K562 (cell line): ENCODE measurements around the gene BDH1. TPM values are rescaled to one million over a fixed set of nuclear protein-coding genes. Genes with fewer than 3 reads are reported as not detected.

Experiments
- ATAC-seq: fragments of 200-7000 bp; cut with Tn5 transposase; 3 replicates; pipeline ENCODE4 v1.9.1; 2020; ENCODE audit warnings: moderate library complexity
- BruUV-seq: library from RNA; stranded (reverse); fragments of 400-500 nt; replicated peaks from 2 replicates; lab custom pipeline; 2021; lab: Mats Ljungman, UMichigan
- CTCF ChIA-PET: fragments of 300-600 bp; formaldehyde crosslinking; extraction: SDS; loops from one replicate; lab custom pipeline; 2021; ENCODE audit warnings: low intra/inter-chr PET ratio; lab: Yijun Ruan, JAX
- POLR2A ChIA-PET: fragments of 300-600, 350-650 bp; sonication (Branson Sonifier 250); formaldehyde crosslinking; extraction: SDS; loops from one replicate; lab custom pipeline; 2021; ENCODE audit warnings: antibody characterized with exemption, inconsistent platforms; lab: Yijun Ruan, JAX
- DNase-seq, 4 experiments: peaks; one replicate each; pipeline versions ENCODE4 v3.0.0 to v3.0.0-alpha.2; 2011 to 2018; ENCODE audit warnings: low spot score in 3 of 4, mixed read lengths in 3 of 4; ENCODE audit errors: extremely low read depth in 1 of 4
- FAIRE-seq: peaks from 2 replicates; lab custom pipeline; 2011; peaks lifted over from hg19 to GRCh38; lab: Jason Lieb, UNC
- H2AFZ ChIP-seq: 2 replicates; pipeline ENCODE4 v1.6.0; 2011; ENCODE audit warnings: low read depth, low read length, control low read depth, inconsistent platforms
- H3K27ac ChIP-seq: fragments of 200-600 bp; 3 replicates; pipeline ENCODE4 v1.8.0; 2011; ENCODE audit warnings: low read depth, mild to moderate bottlenecking, control low read depth, inconsistent platforms, low read length, moderate library complexity, mixed read lengths; ENCODE audit errors: extremely low read depth
- H3K27me3 ChIP-seq, 2 experiments: fragments of 300-600 bp in 1 of 2; 2 replicates in 1 of 2; 3 replicates in 1 of 2; pipeline versions ENCODE4 v1.6.0 to v1.8.0; 2011; ENCODE audit warnings: inconsistent platforms in 2 of 2, low read length in 2 of 2, mild to moderate bottlenecking in 1 of 2, mixed read lengths in 1 of 2, moderate library complexity in 1 of 2; ENCODE audit not compliant: control insufficient read depth in 2 of 2, insufficient read depth in 2 of 2
- H3K36me3 ChIP-seq: fragments of 300-600 bp; 3 replicates; pipeline ENCODE4 v1.8.0; 2011; ENCODE audit warnings: mild to moderate bottlenecking, low read length, inconsistent platforms; ENCODE audit not compliant: control insufficient read depth, insufficient read depth
- H3K4me1 ChIP-seq, 2 experiments: fragments of 200-600 bp in 1 of 2; replicated peaks in 1 of 2; 2 replicates in 1 of 2; 3 replicates in 1 of 2; pipeline versions ENCODE4 v1.5.1 to v1.8.0; 2011; ENCODE audit warnings: inconsistent platforms in 2 of 2, low read length in 2 of 2, mild to moderate bottlenecking in 1 of 2, mixed read lengths in 1 of 2, moderate library complexity in 1 of 2; ENCODE audit not compliant: control insufficient read depth in 2 of 2, insufficient read depth in 2 of 2
- H3K4me2 ChIP-seq: 2 replicates; pipeline ENCODE4 v1.6.1; 2011; ENCODE audit warnings: low read length, control low read depth, inconsistent platforms, mixed read lengths; ENCODE audit not compliant: insufficient read depth
- H3K4me3 ChIP-seq: fragments of 200-600 bp; sonication (generic), shearing (Covaris generic); 2 replicates; pipeline ENCODE4 v1.5.1; 2016; ENCODE audit warnings: control low read depth, inconsistent platforms
- H3K79me2 ChIP-seq: fragments of 200-600 bp; 3 replicates; pipeline ENCODE4 v1.8.0; 2011; ENCODE audit warnings: low read length, inconsistent platforms; ENCODE audit not compliant: control insufficient read depth, insufficient read depth
- H3K9ac ChIP-seq, 2 experiments: 2 replicates each; pipeline versions ENCODE4 v1.6.0 to v1.6.1; 2011; ENCODE audit warnings: low read depth in 2 of 2, low read length in 2 of 2, control low read depth in 1 of 2, inconsistent platforms in 1 of 2, mild to moderate bottlenecking in 1 of 2, mixed read lengths in 1 of 2; ENCODE audit not compliant: insufficient read depth in 1 of 2
- H3K9me1 ChIP-seq: one replicate; pipeline ENCODE4 v1.6.0; 2011; ENCODE audit warnings: inconsistent platforms, mild to moderate bottlenecking, low read length, moderate library complexity; ENCODE audit not compliant: control insufficient read depth, insufficient read depth
- H3K9me3 ChIP-seq: replicated peaks from 2 replicates; pipeline ENCODE4 v1.5.1; 2011; ENCODE audit warnings: low read depth, low read length, inconsistent platforms; ENCODE audit not compliant: control insufficient read depth, insufficient read depth
- H4K20me1 ChIP-seq: replicated peaks from 2 replicates; pipeline ENCODE4 v1.6.1; 2011; ENCODE audit warnings: low read length, inconsistent platforms, mixed read lengths; ENCODE audit not compliant: control insufficient read depth, insufficient read depth
- ARID1B ChIP-seq: fragments of 450-650 bp; IDR thresholded peaks from 2 replicates; pipeline ENCODE4 v1.6.1; 2016; ENCODE audit warnings: antibody characterized with exemption, mild to moderate bottlenecking, inconsistent platforms
- ATF4 ChIP-seq: fragments of 450-650 bp; formaldehyde crosslinking; IDR thresholded peaks from 2 replicates; pipeline ENCODE4 v1.4.0; 2022; ENCODE audit warnings: mild to moderate bottlenecking, moderate library complexity
- C11orf30 ChIP-seq: fragments of 450-650 bp; IDR thresholded peaks from 2 replicates; pipeline ENCODE4 v1.6.1; 2016; ENCODE audit warnings: low read depth, mild to moderate bottlenecking
- FOSL1 ChIP-seq: fragments of 200-800 bp; sonication (Bioruptor generic); conservative IDR thresholded peaks from 2 replicates; pipeline ENCODE4 v1.6.1; 2016; ENCODE audit warnings: missing genetic modification characterization, missing compliant biosample characterization
- U2AF2 ChIP-seq: fragments of 200-400 bp; formaldehyde crosslinking; optimal IDR thresholded peaks from 2 replicates; pipeline ENCODE3; 2017; ENCODE audit warnings: low read depth, mild to moderate bottlenecking, low read length
- YBX1 ChIP-seq: fragments of 450-650 bp; IDR thresholded peaks from 2 replicates; pipeline ENCODE4 v1.7.1; 2016; ENCODE audit warnings: mild to moderate bottlenecking
- ZNF717 ChIP-seq: fragments of 250-450 bp; sonication (Bioruptor Pico); IDR thresholded peaks from 2 replicates; pipeline ENCODE4 v1.5.0; 2021
- ZNF780A ChIP-seq: fragments of 250-450 bp; sonication (Bioruptor Pico); IDR thresholded peaks from 2 replicates; pipeline ENCODE4 v1.5.0; 2021; ENCODE audit warnings: mild to moderate bottlenecking
- WGBS: fragments of 100-300 bp; shearing (Covaris generic); methylation state at CpG from one replicate; pipeline ENCODE4 v1.1.6; 2016; ENCODE audit warnings: low coverage, mixed read lengths; ENCODE audit not compliant: insufficient coverage; ENCODE audit errors: missing lambda C conversion rate; 5-methylcytosine and 5-hydroxymethylcytosine counted together
- in situ Hi-C: fragments of 300-500 bp; cut with MboI; formaldehyde crosslinking; loops from 4 replicates; pipeline ENCODE4 v1.15.0; 2018; ENCODE audit warnings: inconsistent platforms, mixed read lengths
- intact Hi-C: fragments of 100-400 bp; cut with micrococcal nuclease; formaldehyde crosslinking; loops from 2 replicates; pipeline ENCODE4 v1.14.2; 2022
- polyA plus RNA-seq, 8 experiments: library from polyadenylated mRNA; depleted of rRNA in 4 of 8; stranded (reverse) in 5 of 8; unstranded in 3 of 8; fragments of >200 nt; fragmentation: Nextera tagmentation in 2 of 8; fragmentation: Illumina TruSeq in 1 of 8; extraction: Ambion mirVana in 2 of 8; extraction: Trizol in 1 of 8; gene quantifications; 2 replicates each; pipeline versions ENCODE4 v1.2.1 to v1.2.3, GENCODE V29; 2011 to 2014; ENCODE audit warnings: inconsistent platforms in 1 of 8, missing spikeins in 1 of 8
- total RNA-seq, 7 experiments: library from RNA; depleted of rRNA in 6 of 7; stranded (reverse); fragments of >200 nt in 6 of 7; fragmentation: Illumina TruSeq in 2 of 7; extraction: Trizol in 2 of 7; gene quantifications; 2 replicates each; pipeline versions ENCODE4 v1.2.1 to v1.2.3, GENCODE V29; 2011 to 2021; ENCODE audit warnings: low replicate concordance in 1 of 7

The BDH1 gene
- total and polyA plus RNA-seq, 9 of the 15 experiments (the other 6 are each of a cell fraction or from before 2014, with no cell fraction given) = 0.07 to 0.89 (median 0.12) TPM; not detected in 3

GRCh38 chr3:197486861-197487260 lies 68.9 kb downstream of the BDH1 start:
- 0% methylated on average over 1 of the region's 1 CpG for WGBS
- FAIRE-seq (no peak), DNase-seq (no peak), ATAC-seq (no peak)
- BruUV-seq = no TSS peak
- no peaks in the 10 kb centered on the region for H3K36me3 ChIP-seq
- H2AFZ ChIP-seq = no peak overlapping the region
- no peak for TF ChIP-seq U2AF2
- no peak for TF ChIP-seq ZNF780A (CRISPR knock-in tag)
- no peak for TF ChIP-seq YBX1
- TF ChIP-seq ARID1B = no peak
- no peak for TF ChIP-seq ATF4 (CRISPR knock-in tag)
- no peak for TF ChIP-seq FOSL1 (tag)
- no peak for TF ChIP-seq C11orf30
- no peak for TF ChIP-seq ZNF717 (CRISPR knock-in tag)
- H3K79me2 ChIP-seq = no peaks in the 10 kb centered on the region
- H3K4me2 ChIP-seq = no peak overlapping the region
- in situ Hi-C loops = no loop called here
- no peaks in the 10 kb centered on the region for H3K9me3 ChIP-seq
- no peak overlapping the region for H3K9ac ChIP-seq
- H3K9me1 ChIP-seq = no peaks in the 10 kb centered on the region
- no peak overlapping the region for H3K27ac ChIP-seq
- H3K4me3 ChIP-seq = no peak overlapping the region
- H3K27me3 ChIP-seq = peaks cover 51 to 88% of the 10 kb centered on the region in 2 experiments
- ChIA-PET CTCF (no interaction called here), POLR2A (interaction anchor here (0.8 kb wide), 1 partner anchor 85 kb away, joined by 3 read pairs; no protein-coding TSS in a partner anchor)
- intact Hi-C loops = no loop called here
- H3K4me1 ChIP-seq = no peaks in the 10 kb centered on the region
- 0 out of 2 replicates have a peak, but pooled peaks cover 3% of the 10 kb centered on the region for H4K20me1 ChIP-seq
